Neural cell (in vitro differentiated cells): ENCODE data around the gene NBEA. TPM values are rescaled to one million over a fixed set of nuclear protein-coding genes. Genes with fewer than 3 reads are reported as not detected.
"Not testable (repeated sequence)": the region's sequence is repeated elsewhere in the genome, so short reads cannot be mapped to it uniquely, and the experiment has no call there.

Experiments used
- H2AFZ ChIP-seq: fragments of 200-600, 300-800 bp; sonication (generic), shearing (Covaris generic); 2 replicates; pipeline ENCODE4 v1.6.0; 2014; ENCODE audit warnings: low read depth, mild to moderate bottlenecking, antibody characterized with exemption, low read length, moderate library complexity
- H3F3A ChIP-seq: fragments of 200-600 bp; shearing (Covaris generic); 2 replicates; pipeline ENCODE4 v1.6.1; 2016; ENCODE audit warnings: mild to moderate bottlenecking, moderate library complexity, mixed read lengths, antibody characterized with exemption, low read length; ENCODE audit not compliant: insufficient read depth, poor library complexity, severe bottlenecking
- H3K27ac ChIP-seq: fragments of 200-600, 300-800 bp; sonication (generic), shearing (Covaris generic); 2 replicates; pipeline ENCODE4 v1.5.1; 2014; ENCODE audit warnings: mild to moderate bottlenecking, low read length, moderate library complexity
- H3K27me3 ChIP-seq: fragments of 300-800, 200-600 bp; sonication (generic), shearing (Covaris generic); 2 replicates; pipeline ENCODE4 v1.6.0; 2014; ENCODE audit warnings: mild to moderate bottlenecking, low read depth, low read length, moderate library complexity; ENCODE audit not compliant: insufficient read depth
- H3K36me3 ChIP-seq: fragments of 300-800, 200-600 bp; sonication (generic), shearing (Covaris generic); 2 replicates; pipeline ENCODE4 v1.5.1; 2014; ENCODE audit warnings: mild to moderate bottlenecking, antibody characterized with exemption, low read length, moderate library complexity; ENCODE audit not compliant: insufficient read depth
- H3K4me2 ChIP-seq: fragments of 300-800, 200-600 bp; sonication (generic), shearing (Covaris generic); 2 replicates; pipeline ENCODE4 v1.6.0; 2014; ENCODE audit warnings: mild to moderate bottlenecking, low read length
- H3K4me3 ChIP-seq: fragments of 300-800, 200-600 bp; sonication (generic), shearing (Covaris generic); 2 replicates; pipeline ENCODE4 v1.5.1; 2014; ENCODE audit warnings: mild to moderate bottlenecking, low read length, moderate library complexity
- H3K79me2 ChIP-seq: fragments of 200-600 bp; shearing (Covaris generic); replicated peaks from 2 replicates; pipeline ENCODE4 v1.6.0; 2014; ENCODE audit warnings: mild to moderate bottlenecking, low read length, moderate library complexity; ENCODE audit not compliant: insufficient read depth
- H3K9ac ChIP-seq: fragments of 300-800, 200-600 bp; sonication (generic), shearing (Covaris generic); 2 replicates; pipeline ENCODE4 v1.6.1; 2016; ENCODE audit warnings: mild to moderate bottlenecking, low read length, mixed read lengths
- H3K9me2 ChIP-seq: fragments of 200-600 bp; shearing (Covaris generic); 2 replicates; pipeline ENCODE4 v1.6.1; 2016; ENCODE audit warnings: mild to moderate bottlenecking, low read length, mixed read lengths; ENCODE audit not compliant: insufficient read depth
- H3K9me3 ChIP-seq: fragments of 200-600, 300-800 bp; sonication (generic), shearing (Covaris generic); 2 replicates; pipeline ENCODE4 v1.6.1; 2016; ENCODE audit warnings: mild to moderate bottlenecking, mixed run types, low read length, moderate library complexity, mixed read lengths
- H4K20me1 ChIP-seq: fragments of 200-600 bp; shearing (Covaris generic); 2 replicates; pipeline ENCODE4 v1.6.1; 2016; ENCODE audit warnings: mild to moderate bottlenecking, mixed run types; ENCODE audit not compliant: insufficient read depth
- EP300 ChIP-seq: fragments of 450-650 bp; conservative IDR thresholded peaks from 2 replicates; pipeline ENCODE4 v1.6.1; 2014; ENCODE audit warnings: antibody characterized with exemption, mild to moderate bottlenecking, moderate library complexity; ENCODE audit not compliant: poor library complexity, severe bottlenecking
- EZH2 ChIP-seq: fragments of 200-600, 300-800 bp; shearing (Covaris generic), sonication (generic); IDR thresholded peaks from 2 replicates; pipeline ENCODE4 v1.6.1; 2014; ENCODE audit warnings: antibody characterized with exemption, low read length, borderline replicate concordance, mild to moderate bottlenecking; ENCODE audit not compliant: insufficient read depth, poor library complexity, severe bottlenecking
- MXI1 ChIP-seq: fragments of 450-650 bp; conservative IDR thresholded peaks from 2 replicates; pipeline ENCODE4 v1.6.1; 2014; ENCODE audit warnings: antibody characterized with exemption, mild to moderate bottlenecking; ENCODE audit not compliant: poor library complexity, severe bottlenecking
- POLR2AphosphoS5 ChIP-seq: IDR thresholded peaks from 2 replicates; pipeline ENCODE4 v1.6.1; 2012
- RAD21 ChIP-seq: fragments of 450-650 bp; conservative IDR thresholded peaks from 2 replicates; pipeline ENCODE4 v1.6.1; 2014; ENCODE audit warnings: antibody characterized with exemption, mild to moderate bottlenecking, moderate library complexity
- SMC3 ChIP-seq: fragments of 450-650 bp; conservative IDR thresholded peaks from 2 replicates; pipeline ENCODE4 v1.6.1; 2014; ENCODE audit warnings: antibody characterized with exemption, mild to moderate bottlenecking, moderate library complexity; ENCODE audit not compliant: poor library complexity
- TAF1 ChIP-seq: IDR thresholded peaks from 2 replicates; pipeline ENCODE4 v1.6.1; 2012; ENCODE audit warnings: low read depth
- polyA plus RNA-seq: library from polyadenylated mRNA; depleted of rRNA; stranded (reverse); fragments of >200 nt; gene quantifications from 2 replicates; pipeline ENCODE4 v1.2.3, GENCODE V29; 2014
- TF ChIP-seq, protein P1 (sequence below): fragments of 450-650 bp; IDR thresholded peaks from 2 replicates; pipeline ENCODE4 v1.5.1; 2014; ENCODE audit warnings: antibody characterized with exemption, mild to moderate bottlenecking, moderate library complexity; ENCODE audit not compliant: poor library complexity, severe bottlenecking
- TF ChIP-seq, protein P2 (sequence below): IDR thresholded peaks from 2 replicates; pipeline ENCODE4 v1.6.1; 2012; ENCODE audit warnings: borderline replicate concordance

Gene NBEA
- polyA plus RNA-seq, 1 donor from 2014 or later = 55.8 TPM

DNA sequence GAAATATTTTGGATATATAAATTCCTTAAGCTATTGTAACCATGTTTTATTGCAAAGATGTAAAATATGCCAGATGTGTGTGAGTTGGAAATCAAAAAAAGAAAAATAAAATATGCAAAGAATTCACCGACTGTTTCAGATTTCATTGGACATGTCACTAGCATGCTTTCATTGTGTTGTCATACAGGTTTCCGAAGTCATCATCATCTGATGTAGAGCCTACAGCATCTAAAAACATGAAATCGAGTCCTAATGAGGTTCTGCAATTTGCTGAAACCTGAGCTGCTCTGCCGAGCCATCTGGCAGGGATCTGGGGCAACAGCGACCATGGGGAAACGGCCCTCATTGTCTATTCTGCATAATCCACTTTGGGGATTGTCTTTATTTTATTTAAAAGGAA, 730.5 kb downstream of the NBEA start:
- Histone ChIP-seq H3K4me2 (no peak overlapping the region), H2AFZ (no peak overlapping the region), H3K9me2 (no peaks in the 10 kb centered on the region), H3K27me3 (no peaks in the 10 kb centered on the region), H3K9ac (no peak overlapping the region), H3K79me2 (no peaks in the 10 kb centered on the region), H3K27ac (no peak overlapping the region), H4K20me1 (no peaks in the 10 kb centered on the region), H3K4me3 (no peak overlapping the region), H3K9me3 (no peaks in the 10 kb centered on the region), H3F3A (no peaks in the 10 kb centered on the region), H3K36me3 (no peaks in the 10 kb centered on the region)
- no peak for TF ChIP-seq RAD21
- TF ChIP-seq EP300 = no peak
- TF ChIP-seq MXI1 = no peak
- TF ChIP-seq, protein P1, sequence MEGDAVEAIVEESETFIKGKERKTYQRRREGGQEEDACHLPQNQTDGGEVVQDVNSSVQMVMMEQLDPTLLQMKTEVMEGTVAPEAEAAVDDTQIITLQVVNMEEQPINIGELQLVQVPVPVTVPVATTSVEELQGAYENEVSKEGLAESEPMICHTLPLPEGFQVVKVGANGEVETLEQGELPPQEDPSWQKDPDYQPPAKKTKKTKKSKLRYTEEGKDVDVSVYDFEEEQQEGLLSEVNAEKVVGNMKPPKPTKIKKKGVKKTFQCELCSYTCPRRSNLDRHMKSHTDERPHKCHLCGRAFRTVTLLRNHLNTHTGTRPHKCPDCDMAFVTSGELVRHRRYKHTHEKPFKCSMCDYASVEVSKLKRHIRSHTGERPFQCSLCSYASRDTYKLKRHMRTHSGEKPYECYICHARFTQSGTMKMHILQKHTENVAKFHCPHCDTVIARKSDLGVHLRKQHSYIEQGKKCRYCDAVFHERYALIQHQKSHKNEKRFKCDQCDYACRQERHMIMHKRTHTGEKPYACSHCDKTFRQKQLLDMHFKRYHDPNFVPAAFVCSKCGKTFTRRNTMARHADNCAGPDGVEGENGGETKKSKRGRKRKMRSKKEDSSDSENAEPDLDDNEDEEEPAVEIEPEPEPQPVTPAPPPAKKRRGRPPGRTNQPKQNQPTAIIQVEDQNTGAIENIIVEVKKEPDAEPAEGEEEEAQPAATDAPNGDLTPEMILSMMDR = no peak
- no peak for TF ChIP-seq EZH2
- TF ChIP-seq SMC3 = no peak
- no peak for TF ChIP-seq POLR2AphosphoS5
- TF ChIP-seq, protein P2, sequence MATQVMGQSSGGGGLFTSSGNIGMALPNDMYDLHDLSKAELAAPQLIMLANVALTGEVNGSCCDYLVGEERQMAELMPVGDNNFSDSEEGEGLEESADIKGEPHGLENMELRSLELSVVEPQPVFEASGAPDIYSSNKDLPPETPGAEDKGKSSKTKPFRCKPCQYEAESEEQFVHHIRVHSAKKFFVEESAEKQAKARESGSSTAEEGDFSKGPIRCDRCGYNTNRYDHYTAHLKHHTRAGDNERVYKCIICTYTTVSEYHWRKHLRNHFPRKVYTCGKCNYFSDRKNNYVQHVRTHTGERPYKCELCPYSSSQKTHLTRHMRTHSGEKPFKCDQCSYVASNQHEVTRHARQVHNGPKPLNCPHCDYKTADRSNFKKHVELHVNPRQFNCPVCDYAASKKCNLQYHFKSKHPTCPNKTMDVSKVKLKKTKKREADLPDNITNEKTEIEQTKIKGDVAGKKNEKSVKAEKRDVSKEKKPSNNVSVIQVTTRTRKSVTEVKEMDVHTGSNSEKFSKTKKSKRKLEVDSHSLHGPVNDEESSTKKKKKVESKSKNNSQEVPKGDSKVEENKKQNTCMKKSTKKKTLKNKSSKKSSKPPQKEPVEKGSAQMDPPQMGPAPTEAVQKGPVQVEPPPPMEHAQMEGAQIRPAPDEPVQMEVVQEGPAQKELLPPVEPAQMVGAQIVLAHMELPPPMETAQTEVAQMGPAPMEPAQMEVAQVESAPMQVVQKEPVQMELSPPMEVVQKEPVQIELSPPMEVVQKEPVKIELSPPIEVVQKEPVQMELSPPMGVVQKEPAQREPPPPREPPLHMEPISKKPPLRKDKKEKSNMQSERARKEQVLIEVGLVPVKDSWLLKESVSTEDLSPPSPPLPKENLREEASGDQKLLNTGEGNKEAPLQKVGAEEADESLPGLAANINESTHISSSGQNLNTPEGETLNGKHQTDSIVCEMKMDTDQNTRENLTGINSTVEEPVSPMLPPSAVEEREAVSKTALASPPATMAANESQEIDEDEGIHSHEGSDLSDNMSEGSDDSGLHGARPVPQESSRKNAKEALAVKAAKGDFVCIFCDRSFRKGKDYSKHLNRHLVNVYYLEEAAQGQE = no peak
- no peak for TF ChIP-seq TAF1

GRCh38 chr13:35675651-35676050, 733.6 kb downstream of the NBEA start:
- no peaks in the 10 kb centered on the region for H4K20me1 ChIP-seq
- H3K79me2 ChIP-seq = no peaks in the 10 kb centered on the region
- H3K9ac ChIP-seq = no peak overlapping the region
- H3K36me3 ChIP-seq = no peaks in the 10 kb centered on the region
- no peaks in the 10 kb centered on the region for H3K27me3 ChIP-seq
- TF ChIP-seq, protein P1 = no peak
- TF ChIP-seq MXI1 = no peak
- no peaks in the 10 kb centered on the region for H3K9me3 ChIP-seq
- H3K9me2 ChIP-seq = no peaks in the 10 kb centered on the region
- no peaks in the 10 kb centered on the region for H3F3A ChIP-seq
- no peak overlapping the region for H3K27ac ChIP-seq
- H2AFZ ChIP-seq = no peak overlapping the region
- H3K4me3 ChIP-seq = no peak overlapping the region
- no peak overlapping the region for H3K4me2 ChIP-seq

- not testable (repeated sequence) for H3K9ac ChIP-seq, H4K20me1 ChIP-seq, H3K79me2 ChIP-seq, H3K9me3 ChIP-seq, H3K4me3 ChIP-seq, H3K9me2 ChIP-seq, H3K4me2 ChIP-seq, H3K27ac ChIP-seq, H3F3A ChIP-seq, H2AFZ ChIP-seq, H3K36me3 ChIP-seq, H3K27me3 ChIP-seq
Observed at GRCh38 chr13:35677863-35678262, 735.8 kb downstream of the NBEA start.
